NCI-H1436 treated with DMSO at 0.1 percent for 48 hours (cell line): Measurements from ENCODE around the gene CLOCK.
"Not testable (repeated sequence)": the region's sequence is repeated elsewhere in the genome, so short reads cannot be mapped to it uniquely, and the experiment has no call there.

ENCODE experiments used
- DNase-seq: peaks from one replicate; lab custom pipeline; 2025; lab: John Stamatoyannopoulos, UW

The CLOCK gene, protein sequence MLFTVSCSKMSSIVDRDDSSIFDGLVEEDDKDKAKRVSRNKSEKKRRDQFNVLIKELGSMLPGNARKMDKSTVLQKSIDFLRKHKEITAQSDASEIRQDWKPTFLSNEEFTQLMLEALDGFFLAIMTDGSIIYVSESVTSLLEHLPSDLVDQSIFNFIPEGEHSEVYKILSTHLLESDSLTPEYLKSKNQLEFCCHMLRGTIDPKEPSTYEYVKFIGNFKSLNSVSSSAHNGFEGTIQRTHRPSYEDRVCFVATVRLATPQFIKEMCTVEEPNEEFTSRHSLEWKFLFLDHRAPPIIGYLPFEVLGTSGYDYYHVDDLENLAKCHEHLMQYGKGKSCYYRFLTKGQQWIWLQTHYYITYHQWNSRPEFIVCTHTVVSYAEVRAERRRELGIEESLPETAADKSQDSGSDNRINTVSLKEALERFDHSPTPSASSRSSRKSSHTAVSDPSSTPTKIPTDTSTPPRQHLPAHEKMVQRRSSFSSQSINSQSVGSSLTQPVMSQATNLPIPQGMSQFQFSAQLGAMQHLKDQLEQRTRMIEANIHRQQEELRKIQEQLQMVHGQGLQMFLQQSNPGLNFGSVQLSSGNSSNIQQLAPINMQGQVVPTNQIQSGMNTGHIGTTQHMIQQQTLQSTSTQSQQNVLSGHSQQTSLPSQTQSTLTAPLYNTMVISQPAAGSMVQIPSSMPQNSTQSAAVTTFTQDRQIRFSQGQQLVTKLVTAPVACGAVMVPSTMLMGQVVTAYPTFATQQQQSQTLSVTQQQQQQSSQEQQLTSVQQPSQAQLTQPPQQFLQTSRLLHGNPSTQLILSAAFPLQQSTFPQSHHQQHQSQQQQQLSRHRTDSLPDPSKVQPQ

DNA sequence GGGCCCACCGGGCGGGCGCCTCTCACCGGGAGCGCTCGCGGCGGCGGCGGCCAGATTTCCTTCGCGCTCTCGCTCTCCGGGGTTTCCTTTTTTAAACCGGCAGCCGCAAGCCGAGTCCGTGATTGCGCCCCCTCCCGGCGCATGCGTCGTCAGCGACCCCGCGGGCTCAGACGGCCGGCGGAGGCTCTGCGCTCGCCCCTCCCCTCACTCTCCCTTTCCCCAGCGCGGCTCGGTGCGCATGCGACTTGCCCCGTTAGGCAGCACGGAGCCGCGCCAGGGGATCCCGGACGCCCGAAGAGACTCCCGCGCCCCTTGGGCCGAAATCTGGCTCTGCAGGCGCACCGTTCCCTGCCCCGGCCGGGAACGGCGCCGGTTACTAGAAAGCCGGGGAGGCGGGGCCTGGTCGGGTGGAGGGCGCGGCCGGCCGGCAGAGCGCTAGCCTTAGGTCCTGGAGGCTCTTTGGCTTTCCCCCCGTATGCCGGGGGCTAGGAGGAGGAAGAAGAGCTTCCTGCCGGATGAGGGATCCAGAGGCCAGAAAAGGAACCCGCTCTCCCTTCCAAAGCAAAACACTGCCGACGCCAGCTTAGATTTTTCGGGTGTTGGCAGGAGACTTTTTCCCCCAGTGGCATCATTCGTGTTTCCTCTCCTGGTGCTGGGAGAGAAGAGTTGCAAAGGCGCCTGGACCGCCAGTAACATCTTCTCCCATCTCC, at the start of gene CLOCK:
TSS of gene CLOCK (minus strand) at position 154 of the 710 bp plus-strand sequence. CDS start 64,124 bp downstream, outside the sequence.
- peak; percentile 43 for DNase-seq

DNA sequence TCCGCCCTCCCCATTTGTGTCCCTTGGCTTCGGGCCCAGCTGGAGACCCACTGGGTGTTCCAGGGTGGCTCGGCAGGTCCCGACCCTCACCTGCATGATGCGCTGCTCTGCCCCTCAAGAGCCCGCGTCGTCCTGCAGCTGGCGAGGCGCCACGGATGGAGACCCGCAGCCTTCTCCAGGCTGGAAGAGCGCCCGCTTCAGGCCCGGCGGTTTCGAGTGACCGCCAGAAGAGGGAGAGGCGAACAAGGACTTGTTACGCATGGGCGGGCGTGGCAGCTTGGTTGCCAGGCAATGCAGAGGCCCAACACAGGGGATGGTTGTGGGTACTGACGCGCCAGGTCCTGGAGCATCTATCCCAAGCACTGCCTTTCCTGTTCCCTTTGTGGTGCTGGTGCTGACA, 45.3 kb upstream of the CLOCK start, which contains the start of gene PDCL2:
TSS of gene PDCL2 (minus strand) at position 232 of the 400 bp plus-strand sequence. CDS start at position 96, 136 bp downstream.
- DNase-seq = no peak

DNA sequence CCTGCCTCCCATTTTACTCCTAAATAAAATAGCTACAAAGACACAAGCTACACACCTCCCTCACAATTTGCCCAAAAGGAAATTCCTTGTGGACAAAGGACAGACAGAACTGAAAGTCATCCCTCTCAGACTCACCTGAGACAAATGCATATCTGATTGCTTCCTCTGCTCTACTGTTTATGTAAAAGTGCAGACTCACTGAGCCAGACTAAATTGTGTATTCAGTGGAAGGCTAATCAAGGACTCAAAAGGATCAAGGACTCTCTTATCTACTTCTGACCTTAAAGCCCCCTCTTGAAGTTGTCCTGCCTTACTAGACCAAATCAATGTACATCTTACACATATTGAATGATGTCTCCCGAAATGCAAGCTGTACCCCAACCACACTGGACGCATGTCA, 41.5 kb upstream of the CLOCK start:
- no peak for DNase-seq

DNA sequence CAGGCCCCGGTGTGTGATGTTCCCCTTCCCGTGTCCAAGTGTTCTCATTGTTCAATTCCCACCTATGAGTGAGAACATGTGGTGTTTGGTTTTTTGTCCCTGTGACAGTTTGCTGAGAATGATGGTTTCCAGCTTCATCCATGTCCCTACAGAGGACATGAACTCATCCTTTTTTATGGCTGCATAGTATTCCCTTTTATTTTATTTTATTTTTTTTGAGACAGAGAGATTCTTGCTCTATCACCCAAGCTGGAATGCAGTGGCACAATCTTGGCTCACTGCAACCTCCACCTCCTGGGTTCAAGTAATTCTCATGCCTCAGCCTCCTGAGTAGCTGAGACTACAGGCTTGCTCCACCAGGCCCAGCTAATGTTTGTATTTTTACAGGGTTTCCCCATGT, 36.1 kb upstream of the CLOCK start:
- not testable (repeated sequence) for DNase-seq

DNA sequence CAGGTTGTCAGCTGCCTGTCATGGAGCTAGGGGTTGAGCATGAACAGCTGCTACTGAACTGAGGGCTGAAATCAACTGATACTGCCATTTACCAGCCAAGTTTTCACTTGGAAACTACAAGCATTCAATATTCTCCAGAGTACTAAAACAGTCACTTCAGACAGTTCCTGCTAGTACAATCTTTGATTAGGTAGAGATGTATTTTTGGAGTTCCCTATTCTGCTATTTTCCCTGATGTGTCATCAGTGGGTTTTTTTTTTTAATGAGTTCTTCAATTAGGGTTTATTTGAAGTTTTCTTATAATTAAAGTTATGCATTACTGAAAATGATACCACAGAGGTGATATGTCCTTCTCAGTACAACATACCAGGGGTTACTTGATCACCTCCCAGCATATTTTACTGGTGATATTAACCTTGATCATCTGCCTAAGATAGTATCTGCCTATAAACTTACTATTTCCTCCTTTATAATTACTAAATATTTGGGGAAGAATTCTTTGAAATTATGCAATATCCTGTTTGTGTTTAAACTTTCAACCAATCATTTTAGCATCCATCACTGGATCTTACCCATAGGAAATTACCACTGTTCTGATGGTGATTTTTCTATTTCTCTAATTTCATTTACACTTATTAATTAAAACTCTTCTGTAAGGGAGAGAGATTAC, 31.8 kb upstream of the CLOCK start:
- DNase-seq = no peak

DNA sequence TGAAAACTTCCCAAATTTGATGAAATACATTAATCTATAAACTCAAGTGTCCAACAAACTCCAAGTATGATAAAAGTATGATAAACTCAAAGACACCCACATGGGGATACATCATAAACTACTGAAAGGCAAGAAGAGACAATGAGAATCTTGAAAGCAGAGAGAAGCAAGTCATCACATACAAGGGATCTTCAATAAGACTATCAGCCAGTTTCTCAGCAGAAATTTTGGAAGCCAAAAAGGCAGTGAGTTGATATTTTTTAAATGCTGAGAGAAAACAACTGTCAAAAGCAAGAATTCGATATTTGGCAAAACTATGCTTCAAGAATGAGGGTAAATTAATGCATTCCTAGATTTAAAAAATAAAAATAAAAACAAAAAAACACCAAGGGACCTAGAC, 28.8 kb upstream of the CLOCK start:
- DNase-seq = no peak

DNA sequence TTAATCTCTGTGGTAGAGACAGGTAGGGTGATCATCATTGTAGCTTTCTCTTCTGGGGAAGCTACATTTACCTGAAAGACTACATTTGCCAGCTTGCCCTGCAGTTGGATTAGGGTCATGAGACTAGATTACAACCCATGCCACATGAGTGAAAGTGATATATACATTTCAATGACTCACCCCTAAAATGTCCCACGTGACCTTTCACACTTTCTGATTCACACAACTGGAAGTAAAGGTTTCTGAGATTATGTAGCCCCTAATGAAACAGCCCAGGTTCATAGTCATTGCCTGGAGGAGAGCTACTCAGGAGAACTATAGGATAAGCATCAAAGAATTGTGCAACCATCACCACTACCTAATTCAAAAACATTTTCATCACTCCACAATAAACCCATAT, 27.5 kb upstream of the CLOCK start:
- DNase-seq = no peak

DNA sequence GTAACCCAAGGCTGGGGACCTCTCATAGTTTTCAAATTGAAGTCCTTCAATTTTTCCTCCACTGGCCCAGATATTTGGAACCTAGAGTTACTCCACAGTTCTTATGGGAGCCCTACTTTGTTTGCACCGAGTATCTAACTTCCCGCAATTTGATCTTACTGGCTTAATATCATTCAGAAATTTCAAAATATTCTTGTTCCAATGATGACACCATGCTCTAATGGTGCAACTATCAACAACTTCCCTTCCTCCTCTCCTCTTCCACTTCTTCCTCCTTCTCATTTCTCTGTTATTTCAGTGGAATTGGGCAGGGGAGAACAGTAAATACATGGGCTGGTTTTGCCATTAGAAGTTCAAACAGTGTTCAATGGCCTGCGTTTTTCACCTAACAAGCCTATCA, 25.1 kb upstream of the CLOCK start:
- no peak for DNase-seq

DNA sequence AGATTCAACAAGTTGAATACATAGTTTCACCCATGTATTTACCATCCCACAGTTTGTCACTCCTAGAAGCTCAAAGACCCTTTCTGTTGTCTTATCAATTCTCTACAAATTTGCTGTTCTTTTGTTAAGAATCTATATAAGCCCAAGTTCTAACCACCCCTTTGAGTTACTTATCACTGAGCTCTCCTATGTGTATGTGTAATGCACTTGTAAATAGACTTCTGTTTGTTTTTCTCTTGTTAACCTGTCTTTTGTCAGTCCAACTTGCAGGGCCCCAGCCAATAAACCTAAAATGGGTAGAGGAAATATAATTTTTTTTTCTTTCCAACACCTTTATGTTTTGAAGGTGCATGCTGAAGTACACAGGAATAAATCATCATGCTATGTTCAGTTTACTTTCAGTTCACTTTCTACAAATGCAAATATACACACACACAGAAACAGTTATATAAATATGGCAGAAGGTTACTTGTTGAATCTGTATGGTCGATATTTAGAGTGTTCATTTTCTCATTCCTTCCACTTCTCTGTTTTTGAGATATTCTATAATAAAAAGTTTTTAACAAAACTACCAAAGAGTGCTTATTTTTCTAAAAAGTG, 22.3 kb upstream of the CLOCK start:
- no peak for DNase-seq

DNA sequence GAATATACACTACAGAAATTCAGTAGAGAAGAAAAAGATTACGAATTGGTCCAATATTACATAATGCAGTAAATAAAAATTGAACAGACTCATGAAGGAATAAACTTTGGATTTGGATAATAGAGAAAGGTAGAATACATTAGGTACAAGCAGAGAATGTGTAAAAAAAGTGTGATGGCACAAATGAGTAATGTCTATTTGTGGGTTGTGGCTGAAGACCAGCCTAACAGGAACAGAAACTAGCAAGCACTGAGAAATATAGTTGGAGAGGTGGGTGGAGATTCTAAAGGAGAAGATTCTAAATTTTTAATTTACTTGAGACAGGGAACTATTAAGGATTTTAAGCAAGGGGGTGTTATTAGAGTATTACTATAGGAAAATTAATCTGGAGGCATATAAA, 15.2 kb upstream of the CLOCK start:
- DNase-seq = no peak

DNA sequence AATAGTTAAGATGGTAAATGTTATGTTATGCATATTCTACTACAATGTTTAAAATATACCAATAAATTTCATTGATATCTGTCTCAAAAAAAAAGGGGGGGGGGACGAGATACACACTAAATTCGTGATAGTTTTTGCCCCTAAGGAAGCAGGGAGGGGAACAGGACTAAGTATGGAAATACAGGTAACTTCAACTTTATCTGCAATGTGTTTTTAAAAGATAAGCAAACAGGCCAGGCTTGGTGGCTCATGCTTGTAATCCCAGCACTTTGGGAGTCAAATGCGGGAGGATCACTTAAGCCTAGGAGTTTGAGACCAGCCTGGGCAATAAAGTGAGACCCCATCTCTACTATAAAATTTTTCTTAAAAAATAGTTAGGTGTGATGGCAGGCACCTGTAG, 13.4 kb upstream of the CLOCK start:
- DNase-seq = no peak

DNA sequence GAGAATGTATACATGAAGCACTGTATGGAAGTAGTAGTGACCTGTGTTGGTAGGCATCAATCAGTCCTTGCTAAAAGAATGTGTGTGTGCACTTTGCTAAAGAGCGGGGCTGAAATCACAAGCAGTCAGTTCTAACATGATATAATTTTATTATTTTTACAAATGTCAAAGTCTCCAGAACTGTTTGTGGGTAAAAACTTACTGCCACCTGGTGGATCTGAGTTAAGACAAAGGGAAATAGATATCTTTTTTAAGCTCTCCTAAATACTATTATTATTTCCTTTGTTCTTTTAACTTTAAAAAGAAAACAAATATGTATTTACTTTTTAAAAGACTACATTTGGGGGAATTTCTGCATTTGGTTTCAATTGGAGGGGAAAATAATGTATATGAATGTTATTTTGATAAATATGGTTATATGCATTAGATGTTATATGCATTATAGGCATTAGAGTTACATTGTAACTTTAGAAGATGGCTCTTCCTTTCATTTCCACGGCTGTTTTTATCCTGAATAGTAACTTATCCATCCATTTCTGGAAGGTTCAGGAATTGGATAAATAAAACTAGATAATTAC, 7.8 kb upstream of the CLOCK start:
- DNase-seq = no peak

DNA sequence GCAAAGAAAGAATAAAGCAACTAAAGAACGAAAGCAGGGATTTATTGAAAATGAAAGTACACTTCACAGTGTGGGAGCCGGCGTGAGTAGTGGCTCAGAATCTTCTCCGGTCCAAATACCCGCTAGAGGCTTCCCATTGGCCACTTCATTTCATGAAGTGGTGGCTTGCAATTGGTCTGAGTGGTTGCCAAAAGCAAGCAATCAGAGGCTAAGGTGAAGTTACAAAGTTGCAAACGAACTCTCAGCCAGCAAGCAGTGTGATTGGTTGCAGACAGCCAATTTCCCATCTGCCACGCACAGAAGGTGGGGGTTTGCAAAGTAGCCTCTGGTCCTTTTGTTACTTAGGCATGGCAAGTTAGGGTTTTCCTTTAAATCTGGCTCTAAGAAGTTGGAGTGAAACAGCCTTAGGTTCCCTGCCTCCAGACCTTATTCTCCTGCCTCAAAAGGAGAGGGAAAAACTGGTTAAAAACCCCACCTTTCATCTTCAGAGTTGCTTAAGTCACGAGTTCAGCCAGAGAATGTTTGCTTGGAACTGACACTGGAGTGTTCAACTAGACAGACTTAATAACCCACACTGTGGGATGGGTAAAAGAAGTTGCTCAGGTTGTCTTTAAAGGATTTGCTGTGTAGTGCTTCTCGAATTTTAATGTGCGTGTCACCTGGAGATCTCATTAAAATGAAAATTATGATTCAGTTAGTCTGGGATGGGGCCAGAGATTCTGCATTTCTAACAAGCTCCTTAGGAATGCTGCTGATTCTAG, 6.9 kb upstream of the CLOCK start:
- no peak for DNase-seq

DNA sequence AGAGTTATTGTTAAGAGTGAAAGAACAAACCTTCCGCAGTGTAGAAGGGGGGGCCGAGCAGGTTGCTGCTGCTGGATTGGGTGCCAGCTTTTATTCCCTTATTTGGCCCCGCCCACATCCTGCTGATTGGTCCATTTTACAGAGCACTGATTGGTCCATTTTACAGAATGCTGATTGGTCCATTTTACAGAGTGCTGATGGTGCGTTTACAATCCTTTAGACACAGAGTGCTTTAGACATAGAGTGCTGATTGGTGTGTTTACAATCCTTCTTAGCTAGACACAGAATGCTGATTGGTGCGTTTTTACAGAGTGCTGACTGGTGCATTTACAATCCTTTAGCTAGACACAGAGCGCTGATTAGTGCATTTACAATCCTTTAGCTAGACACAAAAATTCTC, 5.3 kb upstream of the CLOCK start:
- not testable (repeated sequence) for DNase-seq

DNA sequence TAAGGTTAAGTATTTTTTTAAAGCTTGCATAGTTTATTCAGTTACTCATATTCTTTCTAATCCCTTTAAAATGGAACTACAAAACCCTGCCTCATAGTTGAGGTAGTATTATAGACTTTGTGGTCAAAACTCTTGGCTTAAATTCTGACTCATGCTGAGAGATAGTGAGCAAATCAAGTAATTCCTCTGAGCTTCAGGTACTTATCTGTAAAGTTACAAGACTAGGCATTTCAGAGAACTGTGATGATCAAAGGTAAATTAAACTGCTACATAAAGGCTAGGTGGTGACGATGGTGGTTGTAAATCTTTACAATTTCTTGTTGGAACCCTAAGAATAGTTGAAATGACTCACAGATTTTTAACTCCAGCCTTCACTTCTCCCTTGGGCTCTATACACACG, 3.2 kb upstream of the CLOCK start:
- no peak for DNase-seq

DNA sequence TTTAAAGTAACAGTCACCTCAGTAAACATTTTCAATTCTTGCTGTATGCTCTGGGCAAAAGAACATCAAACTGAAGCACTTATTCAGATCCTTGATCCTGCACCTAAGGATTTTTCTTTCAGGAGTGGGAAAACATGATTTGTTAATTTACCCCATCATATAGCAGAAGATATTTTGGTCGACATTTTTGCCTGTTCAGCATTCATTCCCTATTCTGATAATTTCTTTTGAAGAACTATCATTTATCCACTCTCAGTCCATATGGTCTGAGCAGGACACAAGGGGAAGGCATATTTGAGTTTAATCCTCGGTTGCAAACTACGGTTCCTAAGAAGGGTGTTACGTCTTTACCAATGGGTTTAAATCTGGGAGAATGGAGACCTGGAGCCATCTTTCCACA, 1.2 kb upstream of the CLOCK start:
- DNase-seq = no peak

DNA sequence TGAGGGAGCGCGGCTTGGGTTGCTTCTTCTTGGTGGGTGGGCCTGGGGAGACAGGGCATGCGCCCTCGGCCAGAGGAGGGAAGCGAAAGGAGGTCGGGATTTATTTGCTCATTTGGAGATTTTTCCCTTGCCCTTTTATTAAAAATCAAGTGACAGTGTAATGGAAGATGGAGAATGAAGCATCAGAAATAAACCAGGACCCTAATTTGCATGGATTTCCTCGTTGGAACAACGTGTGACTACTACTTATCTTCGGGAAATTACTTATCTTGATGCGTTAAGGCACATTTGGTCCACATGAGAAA, 709 bp upstream of the CLOCK start:
- no peak for DNase-seq

DNA sequence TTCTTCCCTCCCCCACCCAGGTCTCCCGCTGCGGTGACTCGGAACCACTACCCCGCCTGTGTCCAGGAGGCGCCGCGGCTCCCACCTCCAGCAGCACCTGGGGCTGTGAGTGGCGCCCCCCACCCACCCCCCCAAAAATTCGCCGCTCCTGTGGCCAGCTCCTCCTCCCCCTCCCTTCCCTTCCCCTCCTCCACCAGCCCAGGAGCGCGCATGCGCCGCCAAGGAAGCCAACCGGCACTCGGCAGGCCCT, 278 bp downstream of the CLOCK start:
- no peak for DNase-seq

DNA sequence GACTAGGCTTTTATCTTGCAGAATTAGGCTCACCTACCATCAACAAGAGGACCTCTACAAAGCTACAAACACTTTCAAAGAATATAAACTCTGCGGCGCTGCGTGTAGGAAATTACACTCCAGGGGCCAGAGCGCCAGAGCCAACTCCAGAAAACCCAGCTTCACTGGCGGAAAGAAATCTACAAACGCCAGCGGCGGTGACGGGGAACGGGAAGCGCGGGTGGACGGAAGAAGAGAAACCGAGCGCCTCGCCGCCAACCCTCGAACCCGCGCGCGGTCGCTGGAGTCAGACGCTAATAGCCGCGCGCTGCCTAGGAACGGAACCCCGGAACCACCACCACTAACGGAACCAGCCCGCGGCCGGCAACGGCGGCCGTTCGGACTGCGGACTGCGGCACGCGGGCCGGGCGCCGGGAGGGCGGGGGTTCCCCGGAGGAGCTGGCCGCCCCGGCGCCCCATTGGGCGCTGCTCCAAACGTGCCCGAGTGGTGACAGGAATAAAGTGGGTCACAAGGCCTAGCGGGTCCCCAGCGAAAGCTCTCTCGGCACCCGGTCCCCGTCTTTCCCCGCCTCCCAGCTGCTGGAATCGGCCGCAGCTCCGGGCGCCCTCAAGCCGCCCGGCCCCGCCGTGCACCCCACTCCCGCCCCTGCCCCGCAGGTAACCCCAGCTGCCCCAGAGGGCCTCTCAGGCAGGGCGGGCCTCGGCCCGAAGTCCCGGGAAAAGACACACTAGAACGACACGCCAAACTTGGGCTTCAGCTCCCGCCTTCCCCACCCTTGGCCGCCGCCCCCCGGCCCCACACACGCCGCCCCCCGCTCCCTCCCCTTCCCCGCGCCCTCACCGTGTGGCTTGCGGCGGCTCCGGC, 836 bp downstream of the CLOCK start:
- DNase-seq = peak; percentile 9

DNA sequence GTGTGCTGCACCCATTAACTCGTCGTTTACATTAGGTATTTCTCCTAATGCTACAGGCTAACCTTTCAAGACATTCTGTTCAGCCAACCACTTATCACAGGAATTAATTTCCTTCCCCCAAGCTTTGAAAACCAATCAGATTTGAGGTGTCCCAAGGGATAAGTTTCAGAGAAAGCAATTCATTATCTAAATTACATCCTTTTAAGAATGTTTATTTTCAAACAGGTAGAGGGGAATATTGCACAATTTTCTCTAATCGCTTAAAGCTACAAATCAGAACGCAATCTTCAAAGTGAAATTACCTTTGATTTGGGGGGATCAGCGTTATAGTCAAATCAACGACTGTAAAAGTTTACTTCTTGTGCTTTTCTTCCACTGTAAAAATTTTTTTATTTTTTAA, 1.6 kb downstream of the CLOCK start:
- DNase-seq = peak; percentile 72
